HEK293 (cell line): ENCODE data around the gene RFX2.
"Not testable (repeated sequence)": the region's sequence is repeated elsewhere in the genome, so short reads cannot be mapped to it uniquely, and the experiment has no call there.

ENCODE experiments used
- CTCF ChIP-seq: fragments of 450-650 bp; formaldehyde crosslinking; IDR thresholded peaks from 2 replicates; pipeline ENCODE4 v1.5.1; 2016; ENCODE audit warnings: missing biosample characterization, missing genetic modification characterization
- MYNN ChIP-seq: fragments of 450-650 bp; formaldehyde crosslinking; IDR thresholded peaks from 2 replicates; pipeline ENCODE4 v1.5.1; 2016; ENCODE audit warnings: missing biosample characterization, missing genetic modification characterization, borderline replicate concordance
- YY1 ChIP-seq: fragments of 450-650 bp; formaldehyde crosslinking; IDR thresholded peaks from 2 replicates; pipeline ENCODE4 v1.5.1; 2018; ENCODE audit warnings: missing biosample characterization, missing genetic modification characterization
- ZBTB26 ChIP-seq: fragments of 450-650 bp; formaldehyde crosslinking; optimal IDR thresholded peaks from 2 replicates; pipeline ENCODE3; 2016; ENCODE audit warnings: missing biosample characterization, mild to moderate bottlenecking, missing genetic modification characterization
- ZFHX2 ChIP-seq: fragments of 450-650 bp; formaldehyde crosslinking; conservative IDR thresholded peaks from 2 replicates; pipeline ENCODE4 v1.5.1; 2016; ENCODE audit warnings: missing biosample characterization, missing genetic modification characterization
- ZNF148 ChIP-seq: fragments of 450-650 bp; formaldehyde crosslinking; IDR thresholded peaks from 2 replicates; pipeline ENCODE4 v1.5.0; 2017; ENCODE audit warnings: missing biosample characterization, missing genetic modification characterization, borderline replicate concordance
- ZNF174 ChIP-seq: fragments of 450-650 bp; formaldehyde crosslinking; IDR thresholded peaks from 2 replicates; pipeline ENCODE4 v1.5.0; 2017; ENCODE audit warnings: missing biosample characterization, mild to moderate bottlenecking, missing genetic modification characterization
- ZNF175 ChIP-seq: fragments of 450-650 bp; formaldehyde crosslinking; IDR thresholded peaks from 2 replicates; pipeline ENCODE4 v1.5.1; 2016; ENCODE audit warnings: missing biosample characterization, missing genetic modification characterization
- ZNF24 ChIP-seq: fragments of 450-650 bp; formaldehyde crosslinking; IDR thresholded peaks from 2 replicates; pipeline ENCODE4 v1.5.1; 2016; ENCODE audit warnings: missing biosample characterization, missing genetic modification characterization
- ZNF704 ChIP-seq: fragments of 450-650 bp; formaldehyde crosslinking; IDR thresholded peaks from 2 replicates; pipeline ENCODE4 v1.5.1; 2016; ENCODE audit warnings: missing biosample characterization, missing genetic modification characterization
- ZNF792 ChIP-seq: fragments of 450-650 bp; formaldehyde crosslinking; IDR thresholded peaks from 2 replicates; pipeline ENCODE4 v1.5.1; 2016; ENCODE audit warnings: missing biosample characterization, missing genetic modification characterization

- not testable (repeated sequence) for TF ChIP-seq ZNF174; ZNF792 (tag by site-specific recombination); CTCF (tag by site-specific recombination); ZNF175 (tag by site-specific recombination); ZNF704; ZBTB26; ZNF148 (tag by site-specific recombination); ZFHX2 (tag by site-specific recombination); YY1; ZNF24 (tag by site-specific recombination); MYNN (tag by site-specific recombination)
Measured at GRCh38 chr19:6006070-6006446, 104.2 kb downstream of the RFX2 start.
